OCI-LY7 (cell line): ENCODE results near the gene CLCN2. TPM values are rescaled to one million over a fixed set of nuclear protein-coding genes. Genes with fewer than 3 reads are reported as not detected.

Experiments
- BruUV-seq: library from RNA; stranded (reverse); fragments of 400-500 nt; replicated peaks from 2 replicates; lab custom pipeline; 2021; lab: Mats Ljungman, UMichigan
- CTCF ChIA-PET: fragments of 300-600 bp; sonication (Branson Sonifier 250); formaldehyde crosslinking; loops from one replicate; lab custom pipeline; 2022; ENCODE audit warnings: antibody characterized with exemption; ENCODE audit not compliant: unreplicated experiment; lab: Charles Lee
- POLR2A ChIA-PET: fragments of 300-600 bp; sonication (Branson Sonifier 250); formaldehyde crosslinking; loops from one replicate; lab custom pipeline; 2022; ENCODE audit warnings: antibody characterized with exemption; lab: Charles Lee
- DNase-seq: peaks from one replicate; pipeline ENCODE4 v3.0.0-alpha.2; 2015; ENCODE audit warnings: low spot score
- H2AFZ ChIP-seq: fragments of 200-600 bp; sonication (generic), shearing (Covaris generic); 2 replicates; pipeline ENCODE4 v1.6.1; 2014; ENCODE audit warnings: mild to moderate bottlenecking, antibody characterized with exemption, low read length, moderate library complexity
- H3K27ac ChIP-seq: fragments of 200-600 bp; sonication (generic); 2 replicates; pipeline ENCODE4 v1.5.1; 2014; ENCODE audit warnings: mixed run types, low read depth, mild to moderate bottlenecking, moderate library complexity, low read length, inconsistent platforms; ENCODE audit not compliant: poor library complexity, severe bottlenecking
- H3K36me3 ChIP-seq: fragments of 200-600 bp; sonication (generic); 2 replicates; pipeline ENCODE4 v1.6.1; 2014; ENCODE audit warnings: mild to moderate bottlenecking, antibody characterized with exemption, low read length, moderate library complexity, mixed read lengths; ENCODE audit not compliant: insufficient read depth
- H3K4me1 ChIP-seq: fragments of 200-600 bp; sonication (generic); 2 replicates; pipeline ENCODE4 v1.5.1; 2014; ENCODE audit warnings: mild to moderate bottlenecking, low read length; ENCODE audit not compliant: insufficient read depth, poor library complexity, severe bottlenecking
- H3K4me2 ChIP-seq: fragments of 200-600 bp; sonication (generic); 2 replicates; pipeline ENCODE4 v1.6.1; 2014; ENCODE audit warnings: mild to moderate bottlenecking, low read length
- H3K4me3 ChIP-seq: fragments of 200-600 bp; sonication (generic); 2 replicates; pipeline ENCODE4 v1.5.1; 2014; ENCODE audit warnings: mild to moderate bottlenecking, low read depth, low read length; ENCODE audit not compliant: poor library complexity, severe bottlenecking
- H3K79me2 ChIP-seq: fragments of 200-600 bp; sonication (generic); 2 replicates; pipeline ENCODE4 v1.6.1; 2016; ENCODE audit warnings: low read depth, mild to moderate bottlenecking, low read length, moderate library complexity, mixed read lengths; ENCODE audit not compliant: insufficient read depth
- H3K9me2 ChIP-seq: fragments of 200-600 bp; sonication (generic); 2 replicates; pipeline ENCODE4 v1.6.1; 2016; ENCODE audit warnings: mild to moderate bottlenecking, low read length, mixed read lengths; ENCODE audit not compliant: insufficient read depth
- H3K9me3 ChIP-seq: fragments of 200-600 bp; sonication (generic); 2 replicates; pipeline ENCODE4 v1.6.1; 2014; ENCODE audit warnings: mild to moderate bottlenecking, mixed run types, low read length, mixed read lengths
- H4K20me1 ChIP-seq: fragments of 200-600 bp; sonication (generic); 2 replicates; pipeline ENCODE4 v1.6.1; 2014; ENCODE audit warnings: mild to moderate bottlenecking, antibody characterized with exemption, low read length, moderate library complexity, mixed read lengths; ENCODE audit not compliant: insufficient read depth
- EZH2phosphoT487 ChIP-seq: fragments of 200-600 bp; sonication (generic); IDR thresholded peaks from 2 replicates; pipeline ENCODE4 v1.6.1; 2018; ENCODE audit warnings: low read depth, borderline replicate concordance, mild to moderate bottlenecking, mixed run types, antibody characterized with exemption, low read length, moderate library complexity, mixed read lengths
- intact Hi-C: fragments of 100-400 bp; cut with micrococcal nuclease; formaldehyde crosslinking; loops from one replicate; pipeline ENCODE4 v1.10.0; 2022; ENCODE audit not compliant: unreplicated experiment
- total RNA-seq, 2 experiments: library from RNA; depleted of rRNA in 1 of 2; stranded (reverse); fragments of >200 nt in 1 of 2; shearing (Covaris generic) in 1 of 2; gene quantifications; 2 replicates each; pipeline ENCODE4 v1.2.3, GENCODE V29; 2014 to 2022
- TF ChIP-seq, protein P1 (sequence below): fragments of 200-600 bp; sonication (generic); conservative IDR thresholded peaks from 2 replicates; pipeline ENCODE4 v1.5.1; 2014; ENCODE audit warnings: mild to moderate bottlenecking, antibody characterized with exemption, low read length, moderate library complexity, mixed read lengths

Gene CLCN2
- total RNA-seq, 2 experiments from 2014 or later: 4.2 to 15.0 TPM

- Histone ChIP-seq H3K27ac (peak overlapping the region; percentile 55), H3K9me2 (no peaks in the 10 kb centered on the region), H2AFZ (peak overlapping the region; percentile 94), H4K20me1 (no peaks in the 10 kb centered on the region; the same call in 1 of the 2 replicates), H3K4me3 (peak overlapping the region; percentile 97), H3K36me3 (peaks cover 29% of the 10 kb centered on the region), H3K79me2 (peaks cover 19% of the 10 kb centered on the region; the same call in 1 of the 2 replicates), H3K4me1 (peaks cover 23% of the 10 kb centered on the region), H3K9me3 (no peaks in the 10 kb centered on the region), H3K4me2 (peak overlapping the region; percentile 84)
- no TSS peak for BruUV-seq
- CTCF ChIA-PET: interaction anchor here (0.5 to 0.6 kb wide), 2 partner anchors 9 to 446 kb away, joined by 3 read pairs; no protein-coding TSS in a partner anchor
- intact Hi-C loops: loop anchor here (1.0 to 5.0 kb wide), 5 partner anchors 49 to 936 kb away; partner anchors contain the start of genes ALG3, EEF1AKMT4, EIF2B5 and EIF4G1
- TF ChIP-seq, protein P1, sequence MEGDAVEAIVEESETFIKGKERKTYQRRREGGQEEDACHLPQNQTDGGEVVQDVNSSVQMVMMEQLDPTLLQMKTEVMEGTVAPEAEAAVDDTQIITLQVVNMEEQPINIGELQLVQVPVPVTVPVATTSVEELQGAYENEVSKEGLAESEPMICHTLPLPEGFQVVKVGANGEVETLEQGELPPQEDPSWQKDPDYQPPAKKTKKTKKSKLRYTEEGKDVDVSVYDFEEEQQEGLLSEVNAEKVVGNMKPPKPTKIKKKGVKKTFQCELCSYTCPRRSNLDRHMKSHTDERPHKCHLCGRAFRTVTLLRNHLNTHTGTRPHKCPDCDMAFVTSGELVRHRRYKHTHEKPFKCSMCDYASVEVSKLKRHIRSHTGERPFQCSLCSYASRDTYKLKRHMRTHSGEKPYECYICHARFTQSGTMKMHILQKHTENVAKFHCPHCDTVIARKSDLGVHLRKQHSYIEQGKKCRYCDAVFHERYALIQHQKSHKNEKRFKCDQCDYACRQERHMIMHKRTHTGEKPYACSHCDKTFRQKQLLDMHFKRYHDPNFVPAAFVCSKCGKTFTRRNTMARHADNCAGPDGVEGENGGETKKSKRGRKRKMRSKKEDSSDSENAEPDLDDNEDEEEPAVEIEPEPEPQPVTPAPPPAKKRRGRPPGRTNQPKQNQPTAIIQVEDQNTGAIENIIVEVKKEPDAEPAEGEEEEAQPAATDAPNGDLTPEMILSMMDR: peak; percentile 76
- no peak for TF ChIP-seq EZH2phosphoT487
- peak; percentile 99 for DNase-seq
- POLR2A ChIA-PET: interaction anchor here (0.6 kb wide), 3 partner anchors 47 to 1960 kb away, joined by 3 to 5 read pairs (median 4); no protein-coding TSS in a partner anchor
Measured at GRCh38 chr3:184362668-184363546, 1.5 kb upstream of the CLCN2 start.

DNA sequence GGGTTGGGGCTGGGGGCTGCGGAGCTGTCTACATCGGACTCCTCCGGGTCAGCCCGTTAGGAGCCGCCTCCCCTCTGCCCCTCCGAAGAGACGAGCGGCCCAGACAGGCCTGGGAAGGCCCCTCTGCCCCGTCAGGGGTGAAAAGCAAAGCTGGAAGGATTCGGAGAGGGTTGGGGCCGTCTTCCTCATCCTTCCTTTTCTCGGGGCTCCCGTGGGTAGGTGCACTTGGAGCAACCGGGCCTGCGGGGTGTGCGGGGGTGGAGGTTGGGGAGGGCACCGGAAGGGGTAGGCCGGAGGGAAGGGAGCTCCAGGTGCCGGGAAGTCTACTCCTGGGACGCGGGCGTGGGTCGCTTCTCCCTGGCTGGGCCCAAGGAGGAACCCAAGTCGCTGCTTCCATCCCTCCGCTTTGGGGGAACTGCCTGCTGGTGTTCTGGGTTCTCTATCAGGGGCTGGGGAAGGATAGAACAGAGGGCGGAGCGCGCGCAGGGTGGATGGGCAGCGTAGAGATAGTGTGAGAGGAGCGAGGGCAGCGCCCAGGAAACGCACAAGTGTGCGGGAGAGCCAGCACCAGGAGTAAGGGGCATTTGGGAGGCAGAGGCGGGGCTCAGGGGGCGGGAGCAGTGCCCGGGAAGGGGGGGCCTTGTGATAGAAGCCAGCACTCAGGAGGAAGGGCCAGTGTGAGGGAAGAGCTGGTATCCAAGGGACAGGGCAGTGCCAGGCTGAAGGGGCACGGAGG, 695 bp upstream of the CLCN2 start:
- intact Hi-C loops: loop anchor here (2.0 to 5.0 kb wide), 3 partner anchors 113 to 935 kb away; partner anchors contain the start of genes ALG3, EEF1AKMT4, EIF2B5 and MCF2L2
- Histone ChIP-seq H3K4me2 (peak overlapping the region; percentile 84), H3K9me3 (no peaks in the 10 kb centered on the region), H2AFZ (peak overlapping the region; percentile 74; the same call in 1 of the 2 replicates), H4K20me1 (no peaks in the 10 kb centered on the region; the same call in 1 of the 2 replicates), H3K9me2 (no peaks in the 10 kb centered on the region), H3K4me3 (peak overlapping the region; percentile 97), H3K36me3 (peaks cover 23% of the 10 kb centered on the region), H3K27ac (peak overlapping the region; percentile 54), H3K79me2 (peaks cover 19% of the 10 kb centered on the region; the same call in 1 of the 2 replicates), H3K4me1 (peaks cover 23% of the 10 kb centered on the region)
- ChIA-PET CTCF (interaction anchor here (0.6 to 0.8 kb wide), 2 partner anchors 9 to 447 kb away, joined by 3 to 5 read pairs; no protein-coding TSS in a partner anchor), POLR2A (interaction anchor here (0.6 kb wide), 3 partner anchors 46 to 1959 kb away, joined by 3 to 5 read pairs (median 4); no protein-coding TSS in a partner anchor)
- DNase-seq: peak; percentile 54
- no peak for TF ChIP-seq EZH2phosphoT487
- TF ChIP-seq, protein P1: no peak
- no TSS peak for BruUV-seq
